GM19239 (cell line): ENCODE data around the gene MYO5B.
"Not testable (repeated sequence)": the region's sequence is repeated elsewhere in the genome, so short reads cannot be mapped to it uniquely, and the experiment has no call there.

ENCODE experiments used
- DNase-seq: peaks from one replicate; pipeline ENCODE4 v3.0.0; 2011; ENCODE audit warnings: low spot score; ENCODE audit not compliant: insufficient read length
- FAIRE-seq: peaks from 2 replicates; lab custom pipeline; 2011; peaks lifted over from hg19 to GRCh38; lab: Jason Lieb, UNC

Gene MYO5B

DNA sequence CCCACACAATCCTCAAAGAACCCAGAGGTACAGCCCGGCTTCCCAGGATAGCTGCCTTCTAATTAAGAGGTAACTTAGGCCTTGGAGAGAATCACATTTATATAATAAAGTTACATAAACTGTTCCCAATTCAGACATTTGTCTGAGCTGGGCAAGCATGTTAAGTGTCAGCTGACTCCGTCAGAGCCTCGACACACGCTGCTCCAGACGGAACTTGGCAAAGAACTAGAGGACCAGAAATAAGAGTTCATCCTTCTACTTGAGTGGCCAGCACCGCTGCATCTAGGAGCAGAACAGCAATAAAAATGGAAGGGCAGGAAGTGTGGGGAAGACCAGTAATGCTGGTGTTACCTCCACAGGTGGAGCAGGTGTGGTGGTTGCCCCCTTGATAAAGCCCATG lies 80.5 kb downstream of the MYO5B start:
- FAIRE-seq (no peak), DNase-seq (no peak)

DNA sequence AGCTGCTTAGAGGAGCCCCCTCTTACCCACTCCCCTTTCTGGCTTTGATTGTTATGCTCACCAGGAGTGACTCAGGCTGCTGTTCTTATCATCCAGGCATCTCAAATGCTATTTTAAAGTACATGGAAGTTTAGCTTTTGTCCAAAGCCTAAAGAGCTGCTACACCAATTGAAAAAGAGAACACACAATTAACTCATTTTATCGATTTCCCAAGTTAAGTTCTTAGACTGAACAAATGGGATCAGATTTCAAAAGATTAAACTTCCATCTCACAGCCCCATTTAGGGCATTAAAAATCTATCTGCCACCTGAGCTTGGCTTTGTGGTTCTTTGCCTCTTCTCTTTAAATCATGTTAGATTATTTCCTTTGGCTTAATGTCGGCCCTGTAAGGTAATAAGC lies 81.2 kb downstream of the MYO5B start:
- DNase-seq (no peak), FAIRE-seq (no peak)

DNA sequence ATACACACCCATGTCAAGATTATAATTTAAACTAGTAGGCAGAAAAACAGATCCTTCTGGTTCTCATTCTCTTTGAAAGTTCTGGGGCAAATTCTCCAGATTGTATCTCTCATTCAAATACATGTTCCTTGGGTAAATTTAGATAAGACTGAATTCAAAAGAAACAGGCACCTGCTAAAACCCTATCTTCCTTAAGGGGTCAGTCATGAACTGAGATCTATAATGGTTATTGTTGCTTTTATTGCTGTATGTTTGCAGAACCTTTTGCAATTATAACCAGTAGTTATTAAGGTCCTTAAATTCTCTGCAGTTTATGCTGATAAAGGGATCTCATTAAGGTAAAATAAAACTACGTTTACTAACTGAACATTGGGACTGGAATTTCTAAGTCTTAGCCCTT lies 83.5 kb downstream of the MYO5B start:
- DNase-seq, result no peak
- FAIRE-seq, result no peak

DNA sequence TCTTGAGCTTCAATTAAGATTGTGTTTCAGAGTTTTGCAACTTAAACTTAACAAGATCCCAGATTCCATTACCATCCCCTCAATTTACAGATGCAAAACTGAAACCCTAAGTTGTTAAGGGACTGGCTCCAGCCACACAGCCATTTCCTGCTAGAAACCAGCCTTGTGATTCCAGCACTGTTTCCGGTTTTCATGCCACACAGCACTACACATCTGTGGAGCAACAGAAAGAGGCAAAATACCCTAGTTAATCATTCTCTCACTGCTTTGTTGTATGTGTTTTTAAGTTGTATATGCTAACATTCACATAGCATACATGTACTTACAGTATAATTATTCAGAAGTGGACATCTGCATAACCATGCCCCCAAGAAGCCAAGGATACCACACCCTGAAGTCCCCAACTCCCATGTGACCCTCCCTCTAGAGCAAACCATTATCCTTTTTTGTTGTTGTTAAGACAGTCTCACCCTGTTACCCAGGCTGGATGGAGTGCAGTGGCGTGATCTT lies 87.4 kb downstream of the MYO5B start:
- no peak for DNase-seq
- peak; percentile 48 for FAIRE-seq

DNA sequence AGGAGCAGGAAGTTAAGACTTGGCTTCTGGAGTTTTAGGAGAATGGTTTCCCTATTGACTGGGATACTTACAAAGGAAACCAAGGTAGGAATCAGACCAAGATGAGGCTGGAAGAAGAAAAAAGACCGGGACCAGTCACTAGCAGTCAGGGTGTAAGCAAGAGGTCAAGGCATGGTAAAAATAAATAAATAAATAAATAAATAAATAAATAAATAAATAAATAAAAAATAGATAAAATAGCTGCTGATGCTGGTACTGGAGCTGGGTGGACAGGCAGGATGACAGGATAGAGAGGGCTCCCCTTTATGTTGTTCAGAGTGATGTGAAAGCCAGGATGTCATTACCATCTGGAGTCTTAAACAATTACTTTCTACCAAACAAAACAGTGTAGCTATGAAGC lies 89.9 kb downstream of the MYO5B start:
- FAIRE-seq (no peak), DNase-seq (no peak)

DNA sequence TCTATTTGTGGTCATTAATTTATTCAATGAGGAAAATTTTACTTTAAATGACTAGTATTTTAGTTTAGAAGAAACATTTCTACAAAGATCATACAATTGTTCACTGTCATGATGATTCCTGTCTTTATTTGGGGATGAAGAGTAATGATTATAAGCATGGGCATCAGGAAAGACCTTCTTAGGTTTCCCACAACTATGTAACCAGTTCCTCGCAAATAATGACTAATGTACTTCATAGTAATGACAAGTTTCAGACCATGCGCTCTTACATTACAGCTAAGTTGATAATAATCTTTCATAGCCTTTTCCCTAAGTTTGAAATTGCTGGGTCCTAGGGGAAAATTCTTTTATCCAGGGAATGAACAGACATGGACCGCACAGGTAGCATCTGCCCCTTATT lies 90.5 kb downstream of the MYO5B start:
- DNase-seq, result no peak
- no peak for FAIRE-seq

DNA sequence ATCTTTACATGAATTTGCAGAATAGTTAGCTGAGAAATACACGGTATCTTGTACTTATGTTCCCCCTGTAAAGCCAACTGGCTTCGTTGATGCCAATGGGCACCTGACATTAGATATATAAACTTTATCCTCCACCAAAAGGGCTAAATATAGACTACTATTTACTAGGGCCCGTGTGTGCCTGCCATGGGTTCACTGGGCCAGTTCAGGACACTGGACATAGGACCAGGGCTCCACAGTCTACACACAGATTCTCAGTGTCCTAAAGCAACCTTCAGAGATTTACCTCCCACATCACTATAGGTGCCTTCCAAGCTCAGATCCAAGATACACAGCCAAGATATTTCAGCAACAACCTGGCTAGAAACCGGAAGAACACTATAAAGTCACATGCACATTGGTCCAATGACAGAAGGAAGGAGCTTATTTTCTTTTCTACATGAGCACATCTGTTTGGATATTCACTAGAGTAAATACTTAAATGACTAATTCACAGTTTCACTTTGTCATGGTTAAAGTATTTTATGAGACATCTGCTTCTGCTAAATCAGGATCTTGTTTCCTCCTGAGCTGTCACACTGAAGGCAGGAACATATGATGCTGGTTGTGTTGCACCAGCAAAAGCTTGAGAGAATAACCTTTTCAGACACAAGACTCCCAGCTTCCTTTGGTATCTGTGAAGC lies 95.1 kb downstream of the MYO5B start:
- peak; percentile 6 for DNase-seq
- peak; percentile 77 for FAIRE-seq

DNA sequence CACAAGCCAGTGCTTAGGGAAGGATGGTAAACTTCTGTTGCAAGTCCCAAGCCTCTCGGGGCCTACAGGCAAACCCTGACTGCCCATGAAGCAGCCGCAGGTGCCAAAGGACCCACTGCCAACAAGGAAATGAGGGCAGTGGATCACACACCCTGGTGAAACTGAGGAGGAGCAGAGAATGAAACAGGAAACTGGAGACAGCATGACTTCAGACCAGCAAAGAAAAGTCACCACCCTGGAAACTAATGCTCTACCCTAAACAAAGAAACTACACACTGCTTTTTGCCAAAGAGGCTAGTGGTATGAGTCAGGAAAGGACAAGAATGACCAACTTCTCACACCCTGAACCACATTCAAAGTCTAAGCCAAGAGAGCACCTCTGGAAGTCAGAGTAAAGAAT lies 97.2 kb downstream of the MYO5B start:
- peak; percentile 26 for FAIRE-seq

DNA sequence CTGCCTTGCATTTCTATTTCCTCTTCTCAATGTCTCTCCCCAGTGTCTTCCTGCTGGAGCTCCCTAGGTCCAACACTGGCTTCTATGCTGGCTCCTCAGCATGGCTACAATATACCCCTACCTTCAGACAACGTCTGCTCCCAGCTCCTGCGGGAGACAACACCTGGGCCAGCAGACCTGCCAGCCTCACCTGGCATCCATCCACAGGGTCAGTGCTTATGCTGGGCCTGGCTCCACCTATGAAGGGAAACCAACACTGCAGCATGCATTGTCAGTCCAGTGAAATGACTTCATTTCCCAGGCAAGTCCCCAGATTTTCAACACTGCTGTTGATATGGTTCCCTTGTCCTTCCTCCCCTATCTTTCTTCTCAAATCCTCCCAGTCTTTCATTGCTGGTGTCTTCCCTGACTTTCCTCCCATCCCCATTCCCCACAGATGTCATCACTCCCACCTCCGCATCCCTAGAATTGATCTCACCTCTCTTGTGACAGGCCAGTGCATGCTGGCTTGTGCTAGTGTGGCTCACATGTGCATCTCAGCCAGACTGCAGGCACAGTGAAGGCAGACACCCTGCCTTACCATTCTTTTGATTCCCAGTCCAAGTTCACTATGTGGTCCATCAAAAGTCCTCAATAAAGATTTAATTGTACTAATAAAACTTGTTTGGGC lies 98.0 kb downstream of the MYO5B start:
- FAIRE-seq (no peak), DNase-seq (no peak)

More for the DNA sequence above, 97.2 kb downstream of the MYO5B start:
- no peak for DNase-seq

DNA sequence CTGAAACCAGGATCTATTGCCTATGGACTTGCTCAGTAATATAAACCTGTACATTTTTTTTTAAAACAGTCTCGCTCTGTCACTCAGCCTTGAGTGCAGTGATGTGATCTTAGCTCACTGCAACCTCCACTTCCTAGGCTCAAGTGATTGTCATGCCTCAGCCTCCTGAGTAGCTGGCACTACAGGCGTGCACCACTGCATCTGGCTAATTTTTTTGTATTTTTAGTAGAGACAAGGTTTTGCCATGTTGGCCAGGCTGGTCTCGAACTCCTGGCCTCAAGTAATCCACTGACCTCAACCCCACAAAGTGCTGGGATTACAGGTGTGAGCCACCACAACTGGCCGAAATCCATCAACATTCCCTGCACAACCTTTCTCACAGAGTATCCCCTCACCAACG lies 100.2 kb downstream of the MYO5B start:
- not testable (repeated sequence) for DNase-seq, FAIRE-seq

DNA sequence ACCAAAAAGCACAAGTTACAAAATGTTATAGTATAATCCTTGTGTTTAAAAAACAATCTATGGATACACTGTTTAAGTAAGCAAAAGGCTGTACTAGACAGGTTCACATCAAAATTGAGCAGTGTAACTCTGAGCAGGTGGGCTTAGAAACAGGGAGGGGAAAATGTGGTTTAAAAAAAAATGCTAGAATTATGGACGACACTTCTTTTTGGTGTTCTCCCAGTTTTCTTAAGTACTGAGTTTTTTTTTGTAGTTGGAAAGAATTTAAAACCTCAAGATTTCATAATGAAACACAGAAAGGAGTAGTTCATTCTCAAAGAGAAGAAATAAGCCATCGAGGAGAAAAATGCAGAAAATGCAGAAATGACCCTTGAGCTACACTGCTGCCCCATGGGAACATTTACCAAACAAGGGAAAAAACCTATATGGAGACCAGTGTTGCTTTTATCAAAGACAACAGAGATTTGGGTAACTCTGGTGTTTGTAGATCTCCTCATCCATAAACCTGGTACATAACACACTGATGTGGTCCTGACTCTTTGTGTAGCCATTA lies 100.7 kb downstream of the MYO5B start:
- FAIRE-seq (no peak), DNase-seq (no peak)

DNA sequence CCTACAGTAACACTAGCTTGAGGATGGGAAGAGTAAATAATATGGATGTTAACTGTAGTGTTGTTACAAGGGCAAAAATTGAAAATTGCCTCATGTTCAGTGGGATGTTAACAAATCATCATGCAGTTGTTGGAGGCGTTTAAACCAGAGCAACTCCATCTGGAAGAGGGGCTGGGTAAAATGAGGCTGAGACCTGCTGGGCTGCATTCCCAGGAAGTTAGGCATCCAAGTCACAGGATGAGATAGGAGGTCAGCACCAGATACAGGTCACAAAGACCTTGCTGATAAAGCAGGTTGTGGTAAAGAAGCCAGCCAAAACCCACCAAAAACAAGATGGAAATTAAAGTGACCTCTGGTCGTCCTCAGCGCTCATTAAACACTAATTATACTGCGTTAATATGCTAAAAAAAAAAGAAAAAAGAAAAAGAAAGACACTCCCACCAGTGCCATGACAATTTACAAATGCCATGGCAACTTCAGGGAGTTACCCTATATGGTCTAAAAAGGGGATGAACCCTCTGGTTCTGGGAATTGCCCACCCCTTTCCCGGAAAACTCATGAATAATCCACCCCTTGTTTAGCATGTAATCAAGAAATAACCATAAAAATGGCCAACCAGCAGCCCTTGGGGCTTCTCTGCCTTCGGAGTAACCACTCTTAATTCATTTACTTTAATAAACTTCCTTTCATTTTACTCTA lies 101.4 kb downstream of the MYO5B start:
- FAIRE-seq (no peak), DNase-seq (no peak)

DNA sequence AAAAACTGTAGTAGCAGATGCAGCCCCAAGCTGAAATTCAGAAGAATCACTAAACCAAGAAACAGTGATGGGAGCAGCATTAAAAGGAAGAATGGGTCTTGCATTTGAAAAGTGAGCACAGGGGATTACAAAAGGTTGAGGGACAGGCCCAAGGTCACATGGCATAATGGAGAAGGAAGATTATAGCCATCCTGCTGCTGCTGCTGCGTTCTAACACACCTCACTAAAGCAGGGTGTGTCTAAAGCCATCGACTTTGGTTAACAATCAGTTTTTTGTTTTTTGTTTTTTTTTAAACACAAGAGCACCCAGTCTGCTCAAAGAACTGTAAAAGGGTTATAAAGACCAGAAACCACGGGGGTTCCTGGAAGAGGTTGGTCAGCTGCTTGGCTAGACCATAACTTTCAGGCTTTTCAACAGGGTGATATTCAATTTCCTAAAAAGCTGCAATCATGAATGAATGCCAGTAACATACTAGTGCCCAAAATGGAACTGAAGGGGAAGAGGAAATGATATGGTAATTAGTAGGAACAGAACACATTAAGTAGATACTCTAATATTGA lies 102.6 kb downstream of the MYO5B start:
- FAIRE-seq (no peak), DNase-seq (no peak)

DNA sequence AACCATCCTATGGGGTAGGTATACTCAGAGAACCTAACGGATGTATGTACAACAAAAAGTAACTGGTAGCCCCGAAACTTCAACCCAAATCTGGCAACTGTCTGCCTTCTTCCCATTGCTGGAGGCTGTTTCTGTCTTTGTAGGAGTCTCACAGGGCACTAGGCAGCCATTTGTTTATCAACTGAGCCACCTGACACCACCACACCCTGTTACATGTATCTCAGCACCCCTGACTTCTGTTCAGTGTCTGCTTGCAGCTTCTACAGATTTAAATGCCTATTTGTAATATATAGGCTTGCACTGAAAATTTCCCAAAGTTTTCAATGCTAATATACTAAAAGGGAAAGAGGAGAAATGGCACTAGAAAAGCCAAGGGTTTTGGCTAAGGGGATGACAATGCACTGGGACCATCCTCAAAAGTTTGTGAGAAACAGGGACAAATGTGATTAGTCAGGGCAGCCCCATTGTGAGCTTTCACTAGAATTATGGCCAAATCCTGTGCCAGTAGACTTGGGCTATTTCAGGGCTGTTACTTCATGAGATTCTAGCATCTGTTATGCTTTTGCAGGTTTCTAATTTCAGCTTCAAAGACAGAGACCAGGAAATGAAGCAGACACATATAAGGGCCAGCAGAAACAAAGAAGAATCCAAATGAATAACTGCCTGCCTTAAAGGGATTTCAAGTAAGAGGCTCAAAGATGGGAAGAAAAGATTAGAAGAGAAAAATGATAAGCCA lies 103.3 kb downstream of the MYO5B start:
- DNase-seq (no peak), FAIRE-seq (no peak)

DNA sequence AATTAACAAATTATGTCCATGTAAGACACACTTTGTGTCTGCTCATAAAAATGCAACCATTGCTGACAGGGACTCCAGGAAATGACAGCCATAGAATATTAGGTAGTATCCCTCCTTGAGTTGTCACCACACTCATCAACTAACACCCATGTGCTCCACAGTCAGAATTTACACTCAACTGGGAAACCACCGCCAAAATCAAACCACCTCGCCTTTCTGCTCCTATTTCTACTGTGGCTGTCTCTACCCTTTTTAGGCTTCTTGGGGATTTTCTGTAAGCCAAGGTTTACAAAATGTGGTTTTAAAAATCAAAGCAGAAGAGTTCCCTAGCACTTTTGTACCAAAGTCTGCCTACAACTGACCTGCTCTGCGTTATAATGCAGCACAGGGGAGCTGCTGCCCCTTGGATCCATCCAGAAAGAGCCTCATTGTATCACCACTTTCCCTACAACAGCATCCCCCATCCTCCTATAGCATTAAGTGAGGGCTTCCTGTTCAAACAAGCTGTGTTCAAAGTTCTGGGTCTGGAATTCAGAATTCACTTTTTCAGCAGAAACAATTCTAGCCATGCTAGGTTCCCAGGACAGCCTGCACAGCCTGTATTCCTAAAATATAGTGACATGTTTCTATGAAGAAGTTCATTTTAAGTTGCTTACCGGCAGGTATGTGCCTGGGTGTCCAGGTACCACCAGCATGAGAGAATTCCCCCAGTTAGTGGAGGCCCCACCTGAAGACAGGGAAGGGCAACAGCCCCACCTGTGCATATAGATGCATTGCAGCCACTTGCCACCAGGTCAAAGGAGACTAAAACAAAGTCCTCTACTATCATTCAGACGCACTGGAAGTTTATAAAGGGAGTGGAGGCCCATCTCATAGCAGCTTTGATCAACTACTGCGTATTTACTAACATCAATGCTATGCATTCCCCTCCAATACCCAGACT lies 104.3 kb downstream of the MYO5B start:
- FAIRE-seq (no peak), DNase-seq (no peak)

DNA sequence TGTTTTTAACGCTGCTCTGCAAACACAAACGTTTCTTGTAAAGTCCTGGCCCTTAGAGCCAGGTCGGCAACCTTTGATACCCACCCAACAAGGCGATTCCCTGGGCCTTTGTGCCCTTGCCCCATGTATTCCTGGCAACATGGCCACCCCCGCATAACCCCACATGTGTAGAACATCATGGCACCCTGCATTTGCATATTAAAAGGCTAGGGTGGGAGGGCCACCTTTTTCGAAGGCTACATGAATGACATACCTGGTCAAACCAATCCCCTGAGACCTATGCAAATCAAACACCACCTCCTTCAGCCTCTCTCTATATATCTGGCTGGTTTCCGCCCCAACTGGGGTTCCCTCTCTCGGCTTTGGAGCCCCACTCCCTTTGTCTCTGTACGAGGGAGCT lies 105.2 kb downstream of the MYO5B start:
- no peak for FAIRE-seq
- no peak for DNase-seq

DNA sequence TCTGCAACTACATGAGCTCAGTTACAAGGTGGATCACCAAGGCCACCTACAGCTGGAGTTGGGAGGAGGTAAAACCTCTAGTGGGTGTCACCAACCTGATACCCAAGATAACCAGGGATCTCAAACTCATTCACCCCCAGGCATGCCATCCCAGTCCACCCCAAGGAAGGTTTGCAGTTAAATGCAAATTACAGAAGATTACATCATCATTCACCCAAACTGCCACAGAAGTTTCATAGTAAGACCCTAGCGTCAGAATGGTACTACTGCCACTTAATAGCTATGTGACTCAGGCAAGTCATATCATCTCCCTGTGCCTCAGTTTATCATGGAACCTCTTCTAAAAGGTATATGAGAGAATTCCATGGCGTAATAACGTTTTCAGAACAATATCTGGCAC lies 111.2 kb downstream of the MYO5B start:
- DNase-seq (no peak), FAIRE-seq (no peak)

DNA sequence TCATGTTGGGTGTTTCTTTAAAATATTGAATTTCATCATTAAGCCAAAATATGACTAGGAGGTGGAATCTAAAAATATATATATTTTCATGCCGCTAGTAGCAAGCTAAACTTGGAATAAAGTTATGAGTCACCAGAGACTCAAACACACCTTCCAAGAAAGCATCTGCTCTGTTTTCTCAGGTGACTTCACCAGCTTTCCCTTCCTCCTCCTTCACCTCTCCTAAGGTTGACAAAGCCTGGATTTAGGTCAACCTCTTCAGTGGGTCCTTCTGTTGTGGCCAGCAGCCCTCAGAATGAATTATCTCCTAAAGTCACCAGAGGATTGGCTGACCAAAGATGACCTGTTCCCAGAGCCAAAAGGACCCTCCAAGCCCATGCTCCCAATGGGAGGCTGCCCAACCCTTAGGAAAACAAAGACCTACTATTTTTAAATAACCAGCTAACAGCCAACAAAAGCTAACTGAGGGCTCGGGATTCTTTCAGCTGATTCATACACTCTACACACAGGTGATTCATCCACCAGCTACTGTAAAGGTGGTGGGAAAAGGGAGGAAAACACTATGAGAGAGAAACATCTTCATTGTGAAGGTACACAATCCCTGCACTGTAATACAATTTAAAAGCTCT lies 113.9 kb downstream of the MYO5B start:
- DNase-seq, result no peak
- FAIRE-seq, result no peak

DNA sequence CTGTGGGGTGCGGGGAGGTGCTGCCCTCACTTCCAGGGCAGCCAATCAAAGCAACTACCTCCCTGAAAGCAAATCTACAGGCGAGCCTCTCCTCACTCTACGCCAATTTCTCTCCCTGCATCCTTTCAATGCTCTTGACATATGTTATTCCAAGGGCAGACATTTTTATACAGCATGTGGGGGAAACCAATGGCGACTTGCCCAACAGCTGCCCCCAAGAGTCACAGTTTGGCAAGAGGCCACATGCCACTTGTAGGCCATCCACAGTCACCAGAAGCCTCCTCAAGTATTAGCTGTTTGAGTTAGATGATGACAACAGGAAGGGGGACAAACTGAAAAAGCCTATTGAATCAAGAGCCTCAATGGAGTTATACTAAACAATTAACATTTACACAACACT lies 114.6 kb downstream of the MYO5B start:
- DNase-seq (no peak), FAIRE-seq (no peak)
